HG02571 (cell line): ENCODE measurements around the gene KCNA2.

Source experiments
- ATAC-seq: cut with Tn5 transposase; IDR thresholded peaks from one replicate; pipeline ENCODE4 v1.9.1; 2021; ENCODE audit warnings: mild to moderate bottlenecking, moderate library complexity; ENCODE audit not compliant: unreplicated experiment

The KCNA2 gene

DNA sequence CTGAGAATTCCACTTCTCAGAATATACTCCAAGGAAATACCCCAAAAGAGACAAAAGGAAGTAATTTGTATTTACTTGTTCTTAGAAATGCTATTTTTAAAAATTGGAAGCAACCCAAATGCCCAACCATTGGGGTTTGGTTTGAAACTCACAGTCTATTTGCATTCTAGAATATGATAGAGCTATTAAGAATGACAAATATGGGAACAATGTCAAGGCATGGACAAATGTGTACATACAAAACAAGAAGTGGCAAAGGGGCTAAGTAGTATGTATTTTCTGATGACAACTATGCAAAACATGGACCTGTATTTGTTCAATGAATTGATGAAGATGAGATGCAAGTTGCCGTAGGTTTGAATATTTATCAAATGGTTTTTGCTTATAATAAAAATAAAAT is 32.8 kb downstream of the KCNA2 start:
- ATAC-seq, result no peak

DNA sequence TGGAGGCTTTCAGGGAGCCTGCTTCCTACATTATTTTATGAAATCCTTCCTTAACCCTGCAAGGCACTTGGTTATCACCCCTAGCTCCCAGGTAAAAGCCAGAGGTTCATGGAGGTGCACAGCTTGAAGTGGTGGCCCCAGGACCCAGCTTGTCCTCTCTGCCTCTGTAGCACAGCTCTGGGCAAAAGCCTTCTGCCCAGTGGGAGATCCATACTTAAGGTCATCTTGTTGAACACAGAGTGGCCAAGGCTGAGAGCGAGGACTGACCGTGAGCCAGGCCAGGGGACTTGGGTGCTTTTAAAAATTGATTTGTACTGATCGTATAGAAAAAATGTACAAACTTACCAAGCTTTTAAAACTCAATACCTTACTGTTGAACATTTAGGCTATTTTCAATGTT is 33.4 kb downstream of the KCNA2 start:
- no peak for ATAC-seq

DNA sequence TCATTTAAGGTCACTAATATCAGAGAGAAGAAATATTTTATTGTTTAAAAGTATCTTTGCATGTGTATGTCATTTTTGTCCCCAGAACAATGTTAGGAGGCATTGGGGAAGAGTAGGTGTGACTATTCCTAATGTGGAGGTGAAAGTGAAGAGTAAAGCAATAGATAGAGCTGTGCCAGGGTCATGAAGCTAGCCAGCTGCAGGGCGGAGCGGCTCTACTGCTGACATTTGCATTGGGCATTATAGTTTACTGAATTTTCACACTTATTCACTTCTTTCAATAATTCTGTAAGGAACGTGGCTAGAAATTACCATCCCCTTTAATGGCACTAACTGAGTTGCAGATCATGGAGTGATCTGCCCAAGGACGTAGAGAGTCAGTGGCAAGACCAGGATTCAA is 35.3 kb downstream of the KCNA2 start:
- ATAC-seq, result no peak

DNA sequence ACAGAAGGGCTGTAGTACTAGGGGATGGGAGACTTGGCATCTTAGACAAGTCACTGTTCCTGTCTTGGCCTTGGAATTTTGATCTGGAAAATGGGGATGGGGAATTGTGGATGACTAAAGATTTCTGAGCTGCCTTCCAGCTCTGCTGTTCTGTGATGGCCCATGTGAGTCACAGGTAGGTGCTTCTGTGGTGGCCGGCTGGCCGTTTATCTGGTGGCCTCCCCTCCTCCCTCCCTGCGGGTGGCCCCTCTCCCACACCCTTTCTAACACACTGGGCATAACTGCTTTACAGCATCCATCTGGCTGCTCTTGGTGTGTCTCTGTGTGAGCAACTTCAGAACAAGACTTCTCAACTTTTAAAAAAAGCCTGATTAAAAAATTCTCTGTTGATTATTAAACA is 35.9 kb downstream of the KCNA2 start:
- ATAC-seq, result no peak

DNA sequence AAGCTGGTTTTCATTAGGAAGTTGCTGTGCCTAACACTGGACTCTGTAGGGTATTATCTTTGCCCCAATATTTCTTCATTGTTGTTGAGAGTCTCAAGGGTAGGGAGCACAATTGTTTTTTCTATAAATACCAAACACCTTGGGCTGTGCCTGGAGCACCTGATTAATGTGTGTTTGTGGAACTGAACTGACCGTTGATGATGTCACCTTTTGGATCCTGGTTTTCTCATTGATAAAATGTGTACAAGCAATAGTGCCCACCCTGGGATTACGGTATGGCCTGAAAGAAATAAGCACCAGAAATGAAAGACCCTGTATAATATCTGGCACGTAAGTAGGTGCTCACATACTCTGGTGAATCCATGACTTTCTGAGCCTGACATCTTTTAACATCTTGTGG is 39.3 kb downstream of the KCNA2 start:
- no peak for ATAC-seq

DNA sequence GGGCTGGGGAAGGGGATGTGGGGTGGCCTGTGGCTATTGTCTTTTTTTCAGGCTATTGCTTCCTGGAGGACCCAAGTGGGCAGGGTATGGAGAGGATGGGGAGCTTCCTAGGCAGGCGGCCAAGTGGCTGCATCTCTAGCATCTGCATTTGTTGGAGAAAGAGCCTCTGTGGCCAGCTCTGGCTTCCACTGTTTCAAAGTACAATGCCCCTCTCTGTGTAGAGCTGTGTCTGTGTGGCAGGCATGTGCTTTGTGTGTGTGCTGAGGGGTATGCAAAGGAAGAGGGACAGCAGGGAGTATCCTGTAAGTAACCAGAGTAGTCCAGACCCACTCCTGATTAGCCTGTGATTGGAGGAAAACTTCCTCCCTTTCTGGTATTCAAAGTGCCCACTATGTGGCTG is 40.6 kb downstream of the KCNA2 start:
- ATAC-seq, result no peak

DNA sequence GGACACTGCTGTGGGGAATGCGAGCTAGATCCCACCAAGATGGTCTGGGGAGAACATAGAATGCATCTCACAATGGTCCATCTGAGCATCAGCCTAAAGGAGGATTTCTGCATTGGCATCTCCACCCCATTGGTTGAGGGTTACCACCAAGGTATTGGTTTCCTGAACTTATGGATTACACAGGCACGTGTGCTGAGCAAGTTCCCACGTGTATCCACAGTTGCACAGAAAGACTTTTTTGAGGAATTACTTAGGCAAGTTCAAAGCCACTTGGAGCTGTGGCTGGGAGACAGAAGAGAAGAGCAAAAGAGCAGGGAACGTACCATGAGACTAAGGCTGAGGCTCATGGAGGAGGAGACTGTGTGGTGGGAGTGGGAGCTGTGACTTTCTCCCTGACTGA is 43.1 kb downstream of the KCNA2 start:
- ATAC-seq, result no peak

DNA sequence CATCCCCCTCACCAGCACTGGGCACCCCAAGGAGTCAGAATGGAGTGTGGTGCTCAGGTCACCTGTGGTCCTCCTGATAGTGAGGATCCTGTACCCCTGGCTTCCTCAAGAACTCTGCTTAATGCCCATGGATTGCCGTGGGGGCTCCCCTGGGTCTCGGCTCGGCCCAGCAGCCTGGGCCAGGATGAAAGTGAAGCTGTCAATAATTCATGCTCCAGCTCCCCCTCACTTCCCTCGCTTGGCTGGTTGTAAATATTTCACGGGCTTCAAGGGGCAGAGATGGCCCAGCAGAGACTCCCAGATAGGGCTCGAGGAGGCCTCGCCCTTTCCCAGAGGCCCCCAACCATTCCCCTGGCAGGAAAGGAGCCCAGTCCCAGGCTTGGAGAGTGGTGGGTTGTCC is 44.6 kb downstream of the KCNA2 start:
- ATAC-seq, result no peak

DNA sequence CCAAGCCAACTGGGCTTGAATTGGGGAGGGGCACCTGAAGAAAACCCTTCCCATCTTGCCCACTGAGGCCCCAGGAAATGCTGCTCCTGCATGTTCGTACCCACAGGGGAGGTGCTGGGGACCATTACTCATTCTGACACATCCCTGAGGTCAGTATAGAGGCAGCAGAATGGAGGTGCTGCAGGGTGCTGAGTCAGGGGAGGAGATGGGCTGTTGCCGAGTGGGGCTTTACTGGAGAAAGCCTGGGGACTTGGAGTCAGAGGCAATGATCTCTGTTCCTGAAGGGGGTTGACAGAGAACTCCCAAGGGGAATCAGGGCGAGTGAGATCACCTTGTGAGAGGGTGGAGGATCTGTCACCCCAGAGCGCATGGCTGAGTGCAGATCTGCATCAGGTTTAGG is 47.0 kb downstream of the KCNA2 start:
- no peak for ATAC-seq

DNA sequence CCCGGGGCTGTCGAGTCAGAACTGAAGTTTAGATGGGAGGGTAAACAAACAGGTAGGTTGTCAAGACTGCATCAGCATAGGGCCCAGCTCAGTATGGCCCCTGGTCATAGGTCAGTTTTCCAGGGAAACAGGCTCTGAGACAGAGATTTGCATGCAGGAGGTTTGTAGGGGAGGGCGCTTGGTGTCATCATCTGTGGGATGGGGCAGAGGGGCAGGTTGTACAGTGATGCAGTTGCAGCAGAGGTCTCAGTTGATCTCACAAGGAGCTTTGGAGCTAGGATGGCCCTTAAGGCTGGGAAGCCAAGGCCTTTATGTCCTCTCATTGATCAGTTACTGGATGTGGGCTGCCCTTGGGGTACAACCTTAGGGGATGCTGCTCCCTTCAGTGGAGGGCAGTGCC is 48.7 kb downstream of the KCNA2 start:
- no peak for ATAC-seq

DNA sequence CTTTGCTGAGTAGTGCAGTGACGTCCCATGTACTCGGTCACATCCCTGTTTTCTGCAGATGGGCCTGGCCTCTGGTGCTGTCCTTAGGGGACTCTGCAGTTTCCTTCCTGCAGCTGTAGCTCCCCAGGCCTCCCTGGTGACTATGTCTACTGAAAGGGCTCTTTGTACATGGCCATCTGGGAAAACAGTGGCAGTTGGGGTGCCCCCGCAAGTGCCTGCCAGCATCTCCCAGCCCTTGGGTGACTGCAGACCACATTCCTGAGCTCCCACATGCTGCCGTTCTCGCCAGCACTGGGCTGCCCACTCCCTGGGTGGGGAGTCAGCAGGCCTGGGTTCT is 49.7 kb downstream of the KCNA2 start:
- ATAC-seq, result no peak

DNA sequence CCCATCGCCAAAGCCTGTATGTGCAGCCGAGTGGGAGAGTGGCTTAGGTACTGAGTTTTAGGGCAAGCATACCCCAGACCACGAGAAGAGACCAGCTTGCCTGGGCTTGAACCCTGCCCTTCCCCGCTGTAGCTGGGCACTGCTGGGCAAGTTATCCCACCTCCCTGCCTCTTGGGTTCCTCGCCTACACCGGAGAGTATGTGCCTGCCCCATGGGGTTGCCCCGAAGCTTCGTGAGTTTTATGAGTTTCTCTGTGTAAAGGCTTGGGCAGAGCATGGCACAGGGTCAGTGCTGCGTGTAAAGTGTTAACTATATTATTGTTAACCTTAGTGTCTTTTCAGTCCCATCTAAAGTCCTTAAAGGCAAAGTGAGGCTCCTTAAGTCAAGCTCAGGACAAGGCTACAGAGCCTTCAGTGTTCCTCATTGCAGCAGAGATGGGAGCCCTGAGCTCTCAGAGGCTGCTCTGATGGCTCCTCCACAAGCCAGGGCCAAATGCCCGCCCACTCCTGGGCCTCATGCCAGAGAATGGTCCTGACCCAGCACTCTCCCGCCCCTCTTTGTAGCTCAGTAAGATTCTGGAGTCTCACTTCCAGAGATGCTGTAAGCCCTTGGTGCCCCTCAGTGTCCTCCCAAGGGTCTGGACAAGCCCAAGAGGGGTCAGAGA is 50.2 kb downstream of the KCNA2 start:
- no peak for ATAC-seq

DNA sequence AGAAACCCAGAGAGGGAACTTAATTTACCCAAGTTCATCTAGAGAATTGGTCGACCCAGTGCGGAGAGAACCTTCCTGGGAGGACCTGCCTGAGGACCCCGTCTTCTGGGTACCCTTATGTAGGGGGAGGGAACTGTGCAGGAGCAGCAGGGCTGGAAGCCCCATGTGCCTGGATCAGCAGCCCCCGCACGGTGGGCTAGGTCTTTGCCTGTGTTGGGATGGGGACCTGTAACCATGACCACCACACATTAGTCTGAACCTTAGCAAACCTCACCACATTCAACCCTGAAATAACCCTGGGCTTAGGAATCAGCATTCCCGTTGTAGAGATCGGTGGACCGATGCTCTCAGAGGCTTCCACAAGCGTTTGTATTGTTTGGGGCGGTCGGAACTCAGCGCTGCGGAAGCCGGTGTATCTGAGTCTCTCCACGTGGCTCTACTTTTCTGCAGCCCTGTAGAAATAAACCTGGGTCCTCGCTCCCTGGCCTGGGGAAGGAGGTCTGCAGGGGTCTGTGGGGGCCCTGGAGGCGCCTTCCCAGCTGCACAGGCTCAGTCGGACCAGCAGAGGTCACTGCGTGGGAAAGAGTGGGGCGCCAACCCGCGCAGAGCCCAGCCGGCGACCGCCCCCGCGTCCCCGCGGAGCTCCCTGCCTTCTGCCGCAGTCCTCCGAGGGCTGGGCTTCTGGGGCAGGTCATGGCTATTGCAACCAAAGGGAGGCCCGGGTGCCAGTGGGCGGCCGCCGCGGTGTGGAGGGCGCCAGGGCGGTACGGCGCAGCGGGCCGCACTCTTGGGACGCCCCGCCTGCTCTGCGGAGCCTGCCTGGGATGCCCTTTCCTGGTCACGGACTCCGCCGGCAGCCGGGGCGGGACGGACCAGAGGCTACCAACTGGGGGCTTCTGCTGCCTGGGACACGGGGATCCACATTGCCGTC is 51.0 kb downstream of the KCNA2 start:
- ATAC-seq, result no peak

DNA sequence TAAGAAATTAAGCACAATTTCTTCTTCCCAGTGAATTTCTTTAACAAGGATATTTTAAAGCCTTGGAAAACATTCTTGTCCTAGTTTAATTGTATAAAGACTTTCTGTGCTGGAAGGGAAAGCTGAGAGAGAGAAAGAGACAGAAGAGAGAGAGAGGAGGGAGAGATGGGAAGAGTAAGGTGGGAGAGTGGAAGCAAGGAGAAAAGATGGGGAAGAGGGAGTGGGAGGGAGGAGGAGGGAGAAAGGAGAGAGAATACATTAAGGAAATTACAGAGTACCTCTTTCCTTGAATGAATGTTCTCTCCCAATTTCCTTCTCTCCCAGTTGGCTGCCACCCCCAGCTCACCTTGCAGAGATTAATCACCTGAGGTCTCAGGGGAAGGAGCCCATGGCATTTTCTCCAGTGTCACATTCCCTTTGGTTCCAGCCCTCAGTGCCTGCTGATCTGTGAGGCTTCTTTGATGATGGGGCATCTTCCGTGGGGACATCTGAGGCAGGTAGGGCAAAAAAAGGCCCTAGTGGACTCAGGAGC is 54.8 kb downstream of the KCNA2 start:
- ATAC-seq, result no peak

DNA sequence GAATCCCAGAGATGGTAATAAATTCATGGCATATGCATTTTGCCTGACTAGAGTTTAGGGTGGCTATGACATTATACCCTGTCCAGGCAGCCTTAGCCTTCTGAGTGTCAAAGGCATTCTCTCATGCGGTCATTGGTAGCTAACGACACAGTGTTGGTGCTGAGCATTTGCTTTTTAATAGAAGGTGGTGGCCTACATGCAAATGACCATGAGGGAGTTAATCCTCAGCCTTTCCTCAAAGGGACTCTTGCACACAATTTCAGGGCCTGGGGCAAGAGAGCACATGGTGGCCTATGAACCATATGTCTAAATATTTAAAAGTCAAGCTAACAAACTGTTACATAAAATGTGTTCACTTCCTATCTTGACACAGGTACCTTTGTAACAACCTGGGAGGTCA is 56.3 kb downstream of the KCNA2 start:
- ATAC-seq, result no peak

DNA sequence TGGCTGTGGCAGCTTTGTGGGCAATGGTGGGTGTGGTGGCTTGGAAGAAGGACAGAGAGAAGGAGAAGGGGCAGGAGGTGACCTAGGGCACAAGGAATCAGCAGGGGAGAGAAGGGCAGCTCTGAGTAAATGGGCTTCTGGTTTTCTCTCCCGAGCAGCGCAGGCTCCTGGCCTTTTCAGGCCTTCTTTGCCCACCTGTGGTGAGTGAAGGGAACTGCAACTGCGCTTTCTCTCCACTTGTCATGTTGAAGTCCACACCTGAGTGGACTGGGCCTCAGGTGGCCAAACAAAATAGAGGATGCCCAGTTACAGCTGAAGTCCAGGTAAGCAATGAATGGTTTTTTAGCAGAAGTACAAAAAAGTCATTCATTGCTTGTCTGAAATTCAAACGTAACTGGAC is 57.8 kb downstream of the KCNA2 start:
- ATAC-seq, result no peak

DNA sequence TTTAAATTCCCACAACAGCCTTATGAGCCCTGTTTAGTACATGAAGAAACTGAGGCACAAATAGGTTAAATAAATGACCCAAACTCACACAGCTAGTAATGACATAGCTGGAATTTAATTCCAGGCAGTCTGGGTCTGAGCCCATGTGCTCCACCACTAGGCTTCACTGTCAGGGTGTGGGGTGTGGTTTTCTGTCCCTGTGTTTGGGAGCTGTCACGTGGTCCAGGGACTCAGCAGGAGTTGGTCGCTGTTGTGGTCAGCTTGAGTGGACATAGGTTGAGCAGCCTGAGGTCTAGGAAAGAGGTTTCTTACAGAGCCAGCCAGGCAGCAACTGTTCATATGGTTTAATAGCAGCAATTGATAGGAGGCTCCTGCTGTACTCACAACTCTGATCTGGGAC is 59.1 kb downstream of the KCNA2 start:
- no peak for ATAC-seq

DNA sequence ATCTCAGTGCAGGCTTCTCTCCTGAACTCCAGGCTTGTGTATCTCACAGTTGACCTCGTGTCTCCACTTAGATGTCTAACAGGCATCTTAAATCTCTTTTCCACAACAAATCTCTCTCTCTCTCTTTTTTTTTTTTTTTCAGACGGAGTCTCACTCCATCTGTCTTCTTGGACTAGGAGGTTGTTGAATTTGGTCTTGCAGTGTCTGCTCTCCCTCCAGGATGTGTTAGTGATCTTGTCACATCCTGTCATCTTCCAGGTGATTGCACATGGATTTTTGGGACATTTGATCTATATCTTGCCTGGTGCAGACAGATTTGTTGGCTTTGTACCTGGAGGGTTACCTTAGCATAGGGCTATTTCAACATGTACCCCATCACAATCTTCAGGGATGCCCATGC is 60.7 kb downstream of the KCNA2 start:
- ATAC-seq, result no peak

DNA sequence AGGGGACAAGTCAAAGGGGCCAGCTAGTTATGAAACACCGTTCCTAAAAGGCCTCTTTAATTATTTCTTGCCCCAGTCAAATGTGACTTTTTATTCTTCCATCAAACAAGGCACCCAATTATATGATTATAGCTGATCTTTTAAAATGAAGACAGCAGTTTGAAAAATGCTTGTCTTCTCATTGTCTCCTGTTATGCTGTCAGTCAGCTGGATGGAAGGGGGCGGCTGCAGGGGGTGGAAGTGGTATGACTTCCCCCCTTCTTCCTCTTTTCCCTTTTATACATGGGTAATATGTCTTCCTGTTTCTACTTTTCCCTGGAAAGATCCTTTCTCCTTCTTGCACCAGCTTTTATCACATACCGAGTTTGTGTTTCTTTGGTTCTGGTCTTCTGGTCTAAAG is 61.4 kb downstream of the KCNA2 start:
- ATAC-seq, result no peak
